ENCODE measurements around the gene ZNF581.

Gene ZNF581

DNA sequence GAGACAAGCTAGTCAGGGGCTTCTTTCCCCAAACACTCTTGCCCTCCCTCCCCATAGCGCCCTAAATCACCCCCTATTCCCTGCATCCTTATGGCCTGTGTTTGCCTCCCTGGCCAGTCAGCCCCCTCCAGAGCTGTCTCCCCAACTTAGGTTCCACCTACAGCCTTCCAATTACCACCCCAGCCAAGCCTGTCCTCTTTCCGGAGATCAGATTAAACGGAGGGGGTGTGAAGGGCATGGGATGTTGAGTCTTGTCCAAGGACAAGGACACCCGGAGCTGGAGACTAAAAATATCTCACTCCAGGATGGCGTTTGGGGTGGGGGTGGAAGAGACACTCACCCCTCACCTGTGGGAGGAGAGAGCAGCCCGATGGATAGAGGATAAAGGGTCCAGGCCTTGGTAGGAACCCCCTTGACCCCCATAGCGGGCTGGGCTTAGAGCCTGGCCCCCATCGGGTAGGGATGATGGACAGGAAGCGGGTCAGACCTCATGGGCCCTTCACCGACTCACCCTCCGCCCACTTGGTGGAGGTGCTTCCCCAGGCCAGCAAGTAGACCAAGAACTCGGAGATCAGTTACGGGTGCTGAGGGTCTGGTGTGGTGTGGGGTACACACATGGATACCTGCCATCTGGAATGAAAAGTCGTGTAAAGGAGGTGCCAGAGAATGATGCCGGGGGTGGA lies 32.0 kb upstream of the ZNF581 start:
- no peak for DNase-seq (ENCODE audit: low spot score)

- DNase-seq (ENCODE audit: low spot score) = no peak
Observed at GRCh38 chr19:55611983-55612645, 31.3 kb upstream of the ZNF581 start.

DNA sequence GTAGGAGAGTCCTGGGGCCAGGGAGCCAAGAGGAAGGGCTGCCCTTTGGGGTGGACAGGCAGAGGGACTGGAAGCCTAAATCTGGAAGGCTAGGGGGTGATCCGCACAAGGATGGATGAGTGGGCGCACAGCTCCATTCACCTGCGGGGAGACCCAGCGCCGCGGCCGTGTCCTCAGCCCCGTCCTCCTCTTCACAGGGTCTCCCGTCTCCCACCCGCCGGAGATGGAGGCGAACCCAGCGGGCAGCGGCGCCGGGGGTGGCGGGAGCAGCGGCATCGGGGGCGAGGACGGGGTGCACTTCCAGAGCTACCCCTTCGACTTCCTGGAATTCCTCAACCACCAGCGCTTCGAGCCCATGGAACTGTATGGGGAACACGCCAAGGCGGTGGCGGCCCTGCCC lies 30.1 kb upstream of the ZNF581 start:
- no peak for DNase-seq (ENCODE audit: low spot score)

- DNase-seq (ENCODE audit: low spot score) = no peak
Observed at GRCh38 chr19:55613930-55614710, 29.3 kb upstream of the ZNF581 start.

DNA sequence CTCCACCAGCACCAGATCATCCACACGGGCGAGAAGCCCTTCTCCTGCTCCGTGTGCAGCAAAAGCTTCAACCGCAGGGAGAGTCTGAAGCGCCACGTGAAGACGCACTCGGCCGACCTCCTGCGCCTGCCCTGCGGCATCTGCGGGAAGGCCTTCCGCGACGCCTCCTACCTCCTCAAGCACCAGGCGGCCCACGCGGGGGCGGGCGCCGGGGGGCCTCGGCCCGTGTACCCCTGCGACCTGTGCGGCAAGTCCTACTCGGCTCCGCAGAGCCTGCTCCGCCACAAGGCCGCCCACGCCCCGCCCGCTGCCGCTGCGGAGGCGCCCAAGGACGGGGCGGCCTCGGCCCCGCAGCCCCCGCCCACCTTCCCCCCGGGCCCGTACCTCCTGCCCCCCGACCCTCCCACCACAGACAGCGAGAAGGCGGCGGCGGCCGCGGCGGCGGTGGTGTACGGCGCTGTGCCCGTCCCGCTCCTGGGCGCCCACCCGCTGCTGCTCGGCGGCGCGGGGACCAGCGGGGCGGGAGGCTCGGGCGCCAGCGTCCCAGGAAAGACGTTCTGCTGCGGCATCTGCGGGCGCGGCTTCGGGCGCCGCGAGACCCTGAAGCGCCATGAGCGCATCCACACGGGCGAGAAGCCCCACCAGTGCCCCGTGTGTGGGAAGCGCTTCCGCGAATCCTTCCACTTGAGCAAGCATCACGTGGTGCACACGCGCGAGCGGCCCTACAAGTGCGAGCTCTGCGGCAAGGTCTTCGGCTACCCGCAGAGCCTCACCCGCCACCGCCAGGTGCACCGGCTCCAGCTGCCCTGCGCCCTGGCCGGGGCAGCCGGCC lies 28.5 kb upstream of the ZNF581 start:
- DNase-seq (ENCODE audit: low spot score) = no peak

GRCh38 chr19:55615543-55616394 lies 27.7 kb upstream of the ZNF581 start:
- DNase-seq (ENCODE audit: low spot score) = no peak

DNA sequence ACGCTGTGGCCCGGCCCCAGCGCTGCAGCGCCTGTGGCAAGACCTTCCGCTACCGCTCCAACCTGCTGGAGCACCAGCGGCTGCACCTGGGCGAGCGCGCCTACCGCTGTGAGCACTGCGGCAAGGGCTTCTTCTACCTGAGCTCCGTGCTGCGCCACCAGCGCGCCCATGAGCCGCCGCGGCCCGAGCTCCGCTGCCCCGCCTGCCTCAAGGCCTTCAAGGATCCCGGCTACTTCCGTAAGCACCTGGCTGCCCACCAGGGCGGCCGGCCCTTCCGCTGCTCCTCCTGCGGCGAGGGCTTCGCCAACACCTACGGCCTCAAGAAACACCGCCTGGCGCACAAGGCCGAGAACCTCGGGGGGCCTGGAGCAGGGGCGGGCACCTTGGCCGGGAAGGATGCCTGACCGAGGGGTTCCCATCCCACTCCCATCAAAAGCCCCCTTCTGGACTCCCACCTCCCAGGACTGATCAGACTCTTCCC lies 27.0 kb upstream of the ZNF581 start:
- DNase-seq (ENCODE audit: low spot score) = no peak

GRCh38 chr19:55617426-55617825 lies 26.0 kb upstream of the ZNF581 start:
- DNase-seq (ENCODE audit: low spot score) = no peak

- DNase-seq (ENCODE audit: low spot score) = no peak
Observed at GRCh38 chr19:55618426-55618825, 25.0 kb upstream of the ZNF581 start.

- no peak for DNase-seq (ENCODE audit: low spot score)
Observed at GRCh38 chr19:55619286-55619685, 24.2 kb upstream of the ZNF581 start.

DNA sequence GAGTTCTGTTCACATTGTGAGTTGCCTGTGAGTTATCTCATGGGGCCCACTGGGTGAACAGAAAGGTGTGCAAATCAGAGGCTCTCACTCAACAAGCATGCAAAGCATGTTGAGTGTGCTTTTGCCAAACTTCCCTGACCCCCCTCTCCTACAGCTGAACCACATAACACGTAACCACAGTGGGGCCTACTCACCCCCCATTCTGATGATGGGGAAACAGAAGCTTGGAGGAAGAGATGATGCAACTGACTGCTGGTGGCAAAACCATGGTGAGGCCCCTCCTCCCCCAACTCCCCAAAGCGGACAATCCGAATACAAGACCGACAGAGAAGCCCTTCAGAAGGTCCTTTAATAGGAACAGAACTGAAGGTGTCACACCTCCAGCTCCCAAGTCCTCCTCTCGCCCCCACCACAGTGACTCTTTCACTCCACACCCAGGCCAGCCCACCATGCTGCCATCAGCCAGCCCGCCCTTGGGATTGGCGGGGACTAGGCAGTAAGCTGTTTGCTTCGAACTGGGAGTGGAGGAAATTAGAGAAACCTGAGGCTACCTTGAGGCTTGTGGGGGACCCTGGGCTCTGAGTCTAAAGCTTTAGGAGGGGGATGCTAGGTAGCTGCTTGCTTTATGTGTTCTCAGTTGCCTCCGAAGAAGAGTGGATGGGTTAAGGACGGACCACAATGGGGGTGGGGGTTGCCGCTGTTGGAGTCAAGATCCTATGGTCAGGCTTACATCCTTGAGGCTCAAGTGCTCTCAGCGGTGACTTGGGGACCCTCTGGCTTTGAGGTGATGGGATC lies 22.8 kb upstream of the ZNF581 start:
- DNase-seq (ENCODE audit: low spot score) = no peak

DNA sequence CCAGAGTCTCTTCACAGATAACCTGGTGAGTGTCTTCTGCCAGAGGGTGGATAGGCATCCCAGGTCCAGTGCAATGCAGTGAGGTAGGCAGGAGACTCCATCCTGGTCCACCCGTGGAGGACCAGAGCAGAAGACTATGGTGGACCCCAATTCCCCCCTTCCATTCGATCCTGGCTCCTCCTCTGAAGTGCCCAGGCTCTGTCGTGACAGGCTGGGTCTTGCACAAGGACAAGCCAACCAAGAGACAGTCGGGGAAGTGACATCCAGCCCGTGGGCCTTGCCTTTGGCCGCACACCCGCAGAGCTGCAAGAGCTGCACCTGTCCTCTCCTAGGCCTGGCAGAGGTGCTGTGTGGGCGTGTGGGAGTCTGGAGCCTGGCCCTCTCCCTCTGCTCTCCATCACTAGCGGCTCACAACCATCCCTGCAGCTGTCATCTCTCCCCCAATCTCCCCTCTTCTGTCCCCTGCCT lies 22.2 kb upstream of the ZNF581 start:
- DNase-seq (ENCODE audit: low spot score) = no peak

DNA sequence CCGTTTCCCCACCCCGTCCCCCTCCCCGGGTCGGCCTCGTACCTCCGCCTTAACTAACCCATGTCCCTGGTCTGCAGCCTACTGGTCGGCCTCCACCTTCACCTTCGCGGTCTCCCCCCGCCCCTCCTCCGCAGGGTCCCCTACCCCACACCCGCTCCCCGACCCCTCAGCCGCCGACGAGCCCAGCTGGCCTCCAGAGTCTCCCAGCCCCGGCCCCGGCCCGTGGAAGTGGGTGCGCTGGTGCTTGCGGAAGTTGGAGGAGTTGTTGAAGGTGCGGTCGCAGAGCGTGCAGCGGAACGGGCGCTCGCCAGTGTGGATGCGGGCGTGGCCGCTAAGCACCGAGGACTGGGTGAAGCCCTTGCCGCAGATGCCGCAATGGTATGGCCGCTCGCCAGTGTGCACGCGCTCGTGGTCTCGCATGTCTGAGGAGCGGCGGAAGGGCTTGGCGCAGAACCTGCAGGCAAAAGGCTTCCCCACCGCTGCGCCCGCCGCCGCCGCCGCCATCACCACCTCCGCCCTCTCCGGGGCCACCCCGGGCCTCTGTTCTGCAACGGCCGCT lies 21.7 kb upstream of the ZNF581 start:
- no peak for DNase-seq (ENCODE audit: low spot score)

- no peak for DNase-seq (ENCODE audit: low spot score)
Observed at GRCh38 chr19:55622242-55622969, 21.0 kb upstream of the ZNF581 start.

DNA sequence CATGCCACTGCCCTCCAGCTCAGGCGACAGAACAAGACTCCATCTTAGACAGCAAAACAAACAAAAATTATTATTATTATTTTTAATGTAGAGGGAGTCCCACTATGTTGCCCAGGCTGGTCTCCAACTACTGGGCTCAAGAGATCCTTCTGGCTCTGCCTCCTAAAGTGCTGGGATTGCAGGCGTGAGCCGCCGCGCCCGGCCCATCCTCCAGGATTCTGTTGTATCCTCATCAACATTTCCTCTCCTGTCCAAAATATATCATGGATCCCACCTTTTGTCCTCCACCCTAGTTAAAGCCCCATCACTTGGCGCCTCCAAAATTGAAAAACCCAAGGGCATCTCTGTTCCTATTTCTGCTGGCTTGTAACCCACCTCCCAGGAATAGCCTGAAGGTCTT lies 20.3 kb upstream of the ZNF581 start:
- DNase-seq (ENCODE audit: low spot score) = no peak

DNA sequence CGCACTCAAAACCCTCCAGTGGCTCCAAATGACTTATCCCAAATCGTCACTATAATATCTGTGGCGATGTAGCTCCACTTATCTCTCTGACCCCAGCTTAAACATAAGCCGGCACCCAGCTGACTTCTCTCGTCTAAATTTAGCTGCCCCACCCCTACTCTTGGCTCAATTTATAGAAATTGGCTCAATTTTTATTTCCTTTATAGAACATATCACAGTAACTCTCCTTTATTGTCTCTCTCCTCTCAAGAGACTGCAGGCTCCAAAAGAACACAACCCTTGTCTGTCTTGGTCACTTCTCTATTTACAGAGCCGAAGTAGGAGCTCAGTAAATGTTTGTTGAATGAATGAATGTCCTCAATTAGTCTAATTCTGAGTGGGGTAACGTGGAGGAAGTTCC lies 19.9 kb upstream of the ZNF581 start:
- no peak for DNase-seq (ENCODE audit: low spot score)

DNA sequence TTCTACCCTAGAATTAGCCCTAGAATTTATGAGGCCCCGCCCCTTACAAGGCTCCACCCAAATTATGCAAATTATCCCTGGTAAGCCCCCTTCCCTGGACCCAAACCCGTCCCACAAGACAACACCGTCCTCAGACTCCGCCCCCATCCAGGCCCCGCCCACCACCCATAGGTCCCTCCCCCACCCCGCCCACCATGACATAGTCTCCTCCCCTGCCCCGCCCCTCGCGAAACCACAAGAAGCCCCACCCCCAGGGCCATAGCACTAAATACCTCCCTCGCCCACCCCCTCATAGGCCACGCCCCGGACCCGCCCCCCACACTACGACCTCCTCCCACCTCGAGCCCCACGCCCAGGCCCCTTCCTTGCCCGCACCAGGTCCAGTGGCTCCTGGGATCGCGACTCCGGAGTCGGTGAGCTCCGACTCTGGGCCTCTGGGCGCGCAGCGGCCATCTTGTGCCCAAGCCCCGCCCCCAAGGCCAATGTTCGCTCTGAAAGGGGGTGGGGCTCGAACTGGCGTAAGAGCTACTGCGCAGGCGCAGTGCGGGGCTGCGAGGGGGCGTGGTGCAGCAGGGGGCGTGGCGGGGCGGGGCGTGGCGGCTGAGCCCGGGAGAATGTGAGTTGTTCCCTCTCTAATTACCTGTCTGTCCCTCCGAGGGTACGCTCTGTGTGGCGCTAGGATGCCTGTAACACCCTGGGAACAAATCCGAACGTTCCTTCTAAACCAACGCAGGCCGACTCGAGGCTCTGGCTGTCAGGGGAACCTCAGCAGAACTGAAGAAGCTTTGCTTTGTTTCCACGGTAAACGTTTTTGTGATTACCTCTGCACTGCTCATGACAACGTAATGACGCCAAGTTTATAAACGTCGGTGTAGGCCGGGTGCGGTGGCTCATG lies 19.1 kb upstream of the ZNF581 start, which contains the start of gene ZNF784:
TSS of gene ZNF784 (minus strand) at position 458 of the 895 bp plus-strand sequence. CDS start at position 453, 5 bp downstream.
- DNase-seq (ENCODE audit: low spot score) = peak; percentile 90

DNA sequence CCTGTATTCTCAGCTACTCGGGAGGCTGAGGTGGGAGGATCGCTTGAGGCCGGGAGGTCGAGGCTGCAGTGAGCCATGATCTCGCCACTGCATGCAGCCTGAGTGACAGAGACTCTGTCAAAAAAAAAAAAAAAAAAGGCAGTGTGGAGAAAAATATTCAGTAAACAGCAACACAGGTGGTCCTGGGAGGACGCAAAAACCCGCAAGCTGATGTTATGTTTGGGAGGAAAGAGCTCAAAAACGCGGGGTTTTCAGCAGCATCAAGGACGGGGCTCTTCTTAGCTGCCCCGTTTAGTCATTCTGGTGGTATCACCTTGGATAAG lies 18.5 kb upstream of the ZNF581 start:
- DNase-seq (ENCODE audit: low spot score) = no peak
